GM12873 (cell line): ENCODE measurements around the gene TAF6.

Experiments used
- TF ChIP-seq, protein P1 (sequence below): IDR thresholded peaks from 2 replicates; pipeline ENCODE4 v1.5.1; 2012; ENCODE audit warnings: low read depth, mild to moderate bottlenecking, moderate library complexity, low read length, control low read depth; ENCODE audit not compliant: insufficient read depth; ENCODE audit errors: missing control alignments

Gene TAF6

GRCh38 chr7:100155553-100156317, 36.6 kb upstream of the TAF6 start:
- TF ChIP-seq, protein P1, sequence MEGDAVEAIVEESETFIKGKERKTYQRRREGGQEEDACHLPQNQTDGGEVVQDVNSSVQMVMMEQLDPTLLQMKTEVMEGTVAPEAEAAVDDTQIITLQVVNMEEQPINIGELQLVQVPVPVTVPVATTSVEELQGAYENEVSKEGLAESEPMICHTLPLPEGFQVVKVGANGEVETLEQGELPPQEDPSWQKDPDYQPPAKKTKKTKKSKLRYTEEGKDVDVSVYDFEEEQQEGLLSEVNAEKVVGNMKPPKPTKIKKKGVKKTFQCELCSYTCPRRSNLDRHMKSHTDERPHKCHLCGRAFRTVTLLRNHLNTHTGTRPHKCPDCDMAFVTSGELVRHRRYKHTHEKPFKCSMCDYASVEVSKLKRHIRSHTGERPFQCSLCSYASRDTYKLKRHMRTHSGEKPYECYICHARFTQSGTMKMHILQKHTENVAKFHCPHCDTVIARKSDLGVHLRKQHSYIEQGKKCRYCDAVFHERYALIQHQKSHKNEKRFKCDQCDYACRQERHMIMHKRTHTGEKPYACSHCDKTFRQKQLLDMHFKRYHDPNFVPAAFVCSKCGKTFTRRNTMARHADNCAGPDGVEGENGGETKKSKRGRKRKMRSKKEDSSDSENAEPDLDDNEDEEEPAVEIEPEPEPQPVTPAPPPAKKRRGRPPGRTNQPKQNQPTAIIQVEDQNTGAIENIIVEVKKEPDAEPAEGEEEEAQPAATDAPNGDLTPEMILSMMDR = no peak

- TF ChIP-seq, protein P1 = no peak
Observed at GRCh38 chr7:100154651-100155491, 35.7 kb upstream of the TAF6 start.

GRCh38 chr7:100153708-100154535, 34.8 kb upstream of the TAF6 start:
- TF ChIP-seq, protein P1 = no peak

DNA sequence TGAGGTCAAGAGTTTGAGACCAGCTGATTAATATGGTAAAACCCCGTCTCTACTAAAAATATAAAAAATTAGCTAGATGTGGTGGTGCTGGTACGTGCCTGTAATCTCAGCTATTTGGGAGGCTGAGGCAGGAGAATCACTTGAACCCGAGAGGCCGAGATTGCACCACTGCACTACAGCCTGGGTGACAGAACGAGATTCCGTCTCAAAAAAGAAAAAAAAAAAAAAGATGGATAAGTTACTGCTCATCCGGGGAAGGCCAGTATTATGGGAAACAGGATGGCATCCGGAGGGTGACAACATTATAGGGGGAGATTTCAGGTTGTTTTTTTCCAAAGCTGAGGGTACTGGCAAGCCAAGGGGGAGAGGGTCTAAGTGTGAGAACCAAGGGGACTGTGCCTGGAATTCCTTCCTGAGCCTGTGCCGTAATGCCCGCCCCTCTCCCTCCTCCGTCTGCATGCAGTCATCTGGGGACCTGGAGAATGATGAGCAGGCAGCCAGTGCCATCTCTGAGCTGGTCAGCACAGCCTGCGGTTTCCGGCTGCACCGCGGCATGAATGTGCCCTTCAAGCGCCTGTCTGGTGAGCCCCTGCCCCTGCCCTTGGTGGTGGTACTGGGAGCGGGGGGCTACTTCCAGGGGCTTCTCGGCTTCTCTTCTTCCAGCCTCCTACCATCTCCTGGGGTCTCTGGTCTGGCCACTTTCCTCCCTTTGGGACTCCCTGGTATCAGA, 33.9 kb upstream of the TAF6 start:
- TF ChIP-seq, protein P1 = no peak

DNA sequence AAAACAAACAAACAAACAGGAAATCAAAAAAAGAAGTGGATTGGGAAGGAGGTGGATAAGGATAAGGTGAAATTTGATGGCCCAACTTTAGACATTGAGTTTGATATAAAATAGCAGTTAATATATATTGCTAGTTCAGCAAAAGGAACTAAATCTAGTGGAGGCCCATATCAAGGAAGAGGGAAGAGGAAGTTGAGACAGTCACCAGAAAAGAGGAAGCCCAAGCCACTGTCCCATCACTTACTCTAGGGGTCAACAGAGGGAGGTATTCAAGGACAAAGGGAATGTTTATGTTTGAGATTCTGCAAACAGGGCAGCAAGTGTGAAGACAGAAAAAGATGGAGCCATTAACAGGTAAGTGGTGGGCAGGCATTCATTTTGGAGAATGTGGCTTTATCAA, 33.2 kb upstream of the TAF6 start:
- TF ChIP-seq, protein P1 = no peak

DNA sequence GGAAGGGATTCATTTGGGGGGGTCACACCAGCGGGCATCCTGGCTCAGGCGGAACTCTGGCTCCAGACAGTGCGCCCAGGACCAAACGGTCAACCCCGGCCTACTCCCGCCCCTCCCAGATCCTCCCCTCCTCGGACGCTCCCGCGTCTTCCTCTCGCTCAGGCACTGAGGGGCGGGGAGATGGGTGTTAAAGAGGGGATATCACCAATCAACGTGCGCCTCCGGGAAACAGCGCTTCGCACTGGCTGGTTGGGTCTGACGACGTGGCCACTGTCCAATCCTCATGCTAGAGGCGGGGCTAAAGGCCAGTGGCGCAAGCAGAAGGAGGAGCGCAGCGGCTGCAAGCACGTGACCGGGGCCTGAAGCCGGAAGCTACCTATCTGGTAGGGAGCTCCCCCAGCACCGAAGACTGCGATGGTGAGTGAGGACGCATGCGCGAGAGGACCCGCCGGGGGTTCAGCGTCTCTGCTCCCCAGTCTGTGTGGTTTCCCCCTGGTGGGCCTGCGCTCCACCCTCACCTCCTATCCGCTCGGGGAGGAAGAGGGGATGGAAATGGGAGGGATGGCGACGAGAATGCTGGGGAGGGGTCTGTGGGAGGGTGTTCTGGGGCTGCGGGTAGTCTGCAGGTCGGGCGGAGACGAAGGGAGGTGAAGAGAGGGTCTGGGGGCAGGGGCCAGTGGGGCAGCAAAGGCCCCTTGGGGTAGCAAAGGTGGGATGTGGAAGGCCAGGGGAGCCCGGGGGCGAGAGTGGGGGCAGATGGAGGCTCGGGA, 29.6 kb upstream of the TAF6 start, which contains the start of gene LAMTOR4:
Gene LAMTOR4, plus strand, starts transcription at position 360 of the 770 bp plus-strand sequence. Its CDS starts 55 bp downstream, at position 415.
- TF ChIP-seq, protein P1 = peak; percentile 17
